GM21526 (cell line): ENCODE results near the gene IL11RA.

Experiments
- ATAC-seq: cut with Tn5 transposase; IDR thresholded peaks from one replicate; pipeline ENCODE4 v1.9.1; 2021; ENCODE audit warnings: moderate library complexity; ENCODE audit not compliant: unreplicated experiment, low FRiP score

Gene IL11RA

GRCh38 chr9:34651876-34652601, at the start of gene IL11RA:
Gene IL11RA (plus strand): TSS chr9:34652185. CDS start chr9:34655218, 3,033 bp downstream.
- ATAC-seq, result no peak

- ATAC-seq, result no peak
Measured at GRCh38 chr9:34603610-34604231, 48.3 kb upstream of the IL11RA start.

GRCh38 chr9:34606190-34606589, 45.8 kb upstream of the IL11RA start:
- no peak for ATAC-seq

- no peak for ATAC-seq
Measured at GRCh38 chr9:34606905-34607304, 45.1 kb upstream of the IL11RA start.

GRCh38 chr9:34607331-34607730, 44.7 kb upstream of the IL11RA start:
- no peak for ATAC-seq

- no peak for ATAC-seq
Measured at GRCh38 chr9:34610434-34611206, 41.4 kb upstream of the IL11RA start.

- peak; percentile 5 for ATAC-seq
Measured at GRCh38 chr9:34611251-34611810, 40.7 kb upstream of the IL11RA start.

- ATAC-seq, result peak; percentile 76
Measured at GRCh38 chr9:34611811-34612787, 39.9 kb upstream of the IL11RA start, which contains the start of gene RPP25L. Gene RPP25L (minus strand): TSS chr9:34612097. CDS start chr9:34611296, 801 bp downstream.

- ATAC-seq, result no peak
Measured at GRCh38 chr9:34612788-34613390, 39.1 kb upstream of the IL11RA start.

GRCh38 chr9:34615132-34615531, 36.9 kb upstream of the IL11RA start:
- ATAC-seq, result no peak

- peak; percentile 94 for ATAC-seq
Measured at GRCh38 chr9:34620061-34620994, 31.7 kb upstream of the IL11RA start, which contains the start of gene DCTN3. Gene DCTN3 (minus strand): TSS chr9:34620495. CDS start chr9:34620464, 31 bp downstream.

- ATAC-seq, result no peak
Measured at GRCh38 chr9:34623374-34624235, 28.4 kb upstream of the IL11RA start.

- ATAC-seq, result no peak
Measured at GRCh38 chr9:34624475-34625185, 27.4 kb upstream of the IL11RA start.

GRCh38 chr9:34625186-34625486, 26.8 kb upstream of the IL11RA start:
- ATAC-seq, result no peak

GRCh38 chr9:34627716-34628655, 24.0 kb upstream of the IL11RA start:
- ATAC-seq, result no peak
